Measurements from ENCODE around the gene XPO4. TPM values are rescaled to one million over a fixed set of nuclear protein-coding genes. Genes with fewer than 3 reads are reported as not detected.

The XPO4 gene
- total RNA-seq (2021; fragmentation: NEBNext Ultra II Directional; extraction: Animal tissue kit (Norgen Biotek cat#: 25700)) (33.3 and 35.5 TPM in 2 replicates), polyA plus RNA-seq (2011; rRNA removed) (7.3 and 11.9 TPM in 2 replicates), polyA minus RNA-seq (2011; rRNA and poly(A)+ RNA removed) (38.8 and 55.6 TPM in 2 replicates)
- polyA plus RNA-seq (2011; cell fraction: cytosol; rRNA removed): 13.2 TPM
- polyA plus RNA-seq (2011; cell fraction: nucleus; rRNA removed): 8.8 TPM
- polyA plus RNA-seq (2012, experiment 1 of 2): 8.2 to 17.2 TPM (median 11.7 TPM) in 4 replicates
- polyA plus RNA-seq (2012, experiment 2 of 2): 0.89 TPM
- 16.3 TPM for polyA plus RNA-seq (2013, experiment 1 of 2)
- 14.2 TPM for polyA plus RNA-seq (2013, experiment 2 of 2)
- 50.1 TPM for polyA minus RNA-seq (2011; cell fraction: cytosol; rRNA and poly(A)+ RNA removed)
- 36.9 TPM for polyA minus RNA-seq (2011; cell fraction: nucleus; rRNA and poly(A)+ RNA removed)
- long read RNA-seq, experiment 1, full-length matches to known transcripts: 5 of 24 reads
- long read RNA-seq, experiment 1, partial matches to known transcripts: 2 of 24 reads
- long read RNA-seq, experiment 1, other reads (novel, unspliced or antisense): 17 of 24 reads
- long read RNA-seq, experiment 2, full-length matches to known transcripts: 3 of 8 reads
- long read RNA-seq, experiment 2, partial matches to known transcripts: 3 of 8 reads
- long read RNA-seq, experiment 2, other reads (novel, unspliced or antisense): 2 of 8 reads

- FAIRE-seq: no peak
- POLR2A ChIA-PET (ENCODE audit: partially characterized antibody): interaction anchor here (0.6 to 4.3 kb wide), 13 partner anchors 8 to 274 kb away, joined by 3 to 22 read pairs (median 4); partner anchors contain the start of genes MRPL57 and SKA3
- TF ChIP-seq EZH2 (IDR thresholded peaks at IDR 0.05; ENCODE audit: low read depth, low read length, severe bottlenecking) (no peak), CREB1 (IDR thresholded peaks at IDR 0.05) (peak; percentile 95), ATF2 (IDR thresholded peaks at IDR 0.05; ENCODE audit: low read length) (no peak), CTBP2 (IDR thresholded peaks at IDR 0.05; ENCODE audit: borderline replicate concordance, insufficient read depth, insufficient read length, low read length) (no peak), SUZ12 (IDR thresholded peaks at IDR 0.05; ENCODE audit: low read length) (no peak)
These were observed at the start of gene XPO4 for GRCh38 chr13:20902438-20903163. Gene XPO4, minus strand, starts transcription at chr13:20902746. Its CDS starts 8 bp downstream, at chr13:20902738.

More at GRCh38 chr13:20902438-20903163, at the start of gene XPO4:
- peak within 1 kb of the TSS; percentile 92 to 98 for H3K4me2 ChIP-seq (ENCODE audit: insufficient read depth in 1 of 2, low read depth in 2 of 2, low read length in 2 of 2)
- 1% methylated on average over 64 of the region's 81 CpGs; no CpG with 5 or more reads in 1 of the 2 experiments for WGBS, 2 experiments (ENCODE audit: extremely low coverage in 1 of 2, insufficient coverage in 1 of 2, insufficient read length in 1 of 2, insufficient replicate concordance in 2 of 2, low coverage in 1 of 2, low lambda C conversion rate in 2 of 2, missing lambda C conversion rate in 1 of 2)
- peak in 1 of 2 experiments; percentile 94 for DNase-seq (ENCODE audit: low read depth in 1 of 2, low spot score in 2 of 2)
- H4K20me1 ChIP-seq (replicated peaks in 1 of 2; ENCODE audit: control insufficient read depth in 1 of 2, insufficient read depth in 2 of 2, low read length in 2 of 2): no peaks in the 10 kb centered on the region
- H4K91ac ChIP-seq (replicated peaks; ENCODE audit: insufficient read length, low read length): peak within 1 kb of the TSS; percentile 96
- H2BK120ac ChIP-seq (replicated peaks; ENCODE audit: low read depth, low read length): peak within 1 kb of the TSS; percentile 87
- H3K23me2 ChIP-seq (ENCODE audit: low read depth, low read length): peaks cover 7% of the 10 kb centered on the region
- H3K27me3 ChIP-seq (replicated peaks in 1 of 4; ENCODE audit: control insufficient read depth in 3 of 4, extremely low read depth in 1 of 4, insufficient read depth in 3 of 4, low read length in 3 of 4): no peaks in the 10 kb centered on the region
- H3K79me2 ChIP-seq (ENCODE audit: control insufficient read depth in 1 of 2, insufficient read depth in 2 of 2, low read length in 2 of 2): peaks cover 41 to 48% of the 10 kb centered on the region in 2 experiments
- H3K14ac ChIP-seq (ENCODE audit: insufficient read length): peak within 1 kb of the TSS; percentile 100
- H3K9ac ChIP-seq (replicated peaks in 1 of 4; ENCODE audit: extremely low read depth in 1 of 4, low read depth in 3 of 4, low read length in 3 of 4): peak within 1 kb of the TSS; percentile 94 to 98 (median 96)
- H3K4ac ChIP-seq (replicated peaks; ENCODE audit: insufficient read length, low read depth, low read length): peak within 1 kb of the TSS; percentile 100
- peak within 1 kb of the TSS; percentile 99 for H3K18ac ChIP-seq (ENCODE audit: extremely low read depth, low read length)
- H4K5ac ChIP-seq (ENCODE audit: insufficient read length, low read depth, low read length): peak within 1 kb of the TSS; percentile 98
- peak within 1 kb of the TSS; percentile 92 for H3K23ac ChIP-seq (ENCODE audit: insufficient read length)
- peak within 1 kb of the TSS; percentile 91; the same call in 1 of the 2 replicates for H2AFZ ChIP-seq (ENCODE audit: low read length)
- H4K8ac ChIP-seq (ENCODE audit: extremely low read depth, insufficient read depth, low read length): peak within 1 kb of the TSS; percentile 99
- peaks cover 4% of the 10 kb centered on the region; the same call in 1 of the 2 replicates for H3K79me1 ChIP-seq (ENCODE audit: low read depth, low read length)
- no peaks in the 10 kb centered on the region for H3K9me3 ChIP-seq (ENCODE audit: insufficient read depth in 2 of 2, low read depth in 1 of 2, low read length in 1 of 2)
- H2BK15ac ChIP-seq (ENCODE audit: low read length): no peak within 1 kb of the TSS
- H2BK5ac ChIP-seq (ENCODE audit: low read depth, low read length): peak within 1 kb of the TSS; percentile 96
- peak within 1 kb of the TSS; percentile 97 for H3K56ac ChIP-seq (replicated peaks; ENCODE audit: insufficient read length, low read depth, low read length)
- no peaks in the 10 kb centered on the region; a peak in 1 of 7 replicates for H3K4me1 ChIP-seq (replicated peaks in 1 of 4; ENCODE audit: control insufficient read depth in 3 of 4, insufficient read depth in 4 of 4, low read length in 3 of 4)
- H3K36me3 ChIP-seq (ENCODE audit: control insufficient read depth in 2 of 4, insufficient read depth in 4 of 4, low read length in 3 of 4): peaks cover 0 to 4% (median 2%) of the 10 kb centered on the region in 4 experiments; a peak in 3 of 8 replicates
- peak within 1 kb of the TSS; percentile 90 to 99 (median 96) for H3K4me3 ChIP-seq (ENCODE audit: extremely low read depth in 1 of 4, insufficient read depth in 2 of 4, low read depth in 3 of 4, low read length in 4 of 4)
- no peak within 1 kb of the TSS; the same call in none of the 2 replicates for H2AK5ac ChIP-seq (ENCODE audit: low read depth, low read length)
- CTCF ChIA-PET (ENCODE audit: partially characterized antibody): interaction anchor here (1.1 to 2.3 kb wide), 2 partner anchors 22 to 24 kb away, joined by 3 to 8 read pairs; no protein-coding TSS in a partner anchor
- H3K27ac ChIP-seq (ENCODE audit: low read depth, low read length): peak within 1 kb of the TSS; percentile 95
- no peak within 1 kb of the TSS for H2BK20ac ChIP-seq (ENCODE audit: low read length)
- peak within 1 kb of the TSS; percentile 90 for H2BK12ac ChIP-seq (ENCODE audit: low read depth, low read length)
